ENCODE results near the gene GALNT12. TPM values are rescaled to one million over a fixed set of nuclear protein-coding genes. Genes with fewer than 3 reads are reported as not detected.

The GALNT12 gene
- total RNA-seq, 2 donors from 2014 or later = 9.0 to 10.2 TPM

GRCh38 chr9:98860871-98861293, 53.4 kb downstream of the GALNT12 start:
- H3K4me1 ChIP-seq (replicated peaks) = no peaks in the 10 kb centered on the region
- WGBS = 17% methylated on average over 5 of the region's 5 CpGs
- H3K9me3 ChIP-seq = no peaks in the 10 kb centered on the region
- intact Hi-C loops (cut with DNase I) = loop anchor here (2.0 to 5.0 kb wide), 2 partner anchors 138 to 281 kb away; no protein-coding TSS in a partner anchor
- no peaks in the 10 kb centered on the region for H3K36me3 ChIP-seq
- DNase-seq (ENCODE audit: low spot score) = no peak
- no peak for TF ChIP-seq POLR2A (IDR thresholded peaks at IDR 0.05)
- TF ChIP-seq, protein P1, sequence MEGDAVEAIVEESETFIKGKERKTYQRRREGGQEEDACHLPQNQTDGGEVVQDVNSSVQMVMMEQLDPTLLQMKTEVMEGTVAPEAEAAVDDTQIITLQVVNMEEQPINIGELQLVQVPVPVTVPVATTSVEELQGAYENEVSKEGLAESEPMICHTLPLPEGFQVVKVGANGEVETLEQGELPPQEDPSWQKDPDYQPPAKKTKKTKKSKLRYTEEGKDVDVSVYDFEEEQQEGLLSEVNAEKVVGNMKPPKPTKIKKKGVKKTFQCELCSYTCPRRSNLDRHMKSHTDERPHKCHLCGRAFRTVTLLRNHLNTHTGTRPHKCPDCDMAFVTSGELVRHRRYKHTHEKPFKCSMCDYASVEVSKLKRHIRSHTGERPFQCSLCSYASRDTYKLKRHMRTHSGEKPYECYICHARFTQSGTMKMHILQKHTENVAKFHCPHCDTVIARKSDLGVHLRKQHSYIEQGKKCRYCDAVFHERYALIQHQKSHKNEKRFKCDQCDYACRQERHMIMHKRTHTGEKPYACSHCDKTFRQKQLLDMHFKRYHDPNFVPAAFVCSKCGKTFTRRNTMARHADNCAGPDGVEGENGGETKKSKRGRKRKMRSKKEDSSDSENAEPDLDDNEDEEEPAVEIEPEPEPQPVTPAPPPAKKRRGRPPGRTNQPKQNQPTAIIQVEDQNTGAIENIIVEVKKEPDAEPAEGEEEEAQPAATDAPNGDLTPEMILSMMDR (IDR thresholded peaks at IDR 0.05) = peak in 2 of 4 experiments; percentile 23 to 46
- peak; percentile 16 for TF ChIP-seq POLR2AphosphoS5 (IDR thresholded peaks at IDR 0.05)
- peak overlapping the region in 1 of 2 donors; percentile 5 for H3K27ac ChIP-seq
- no peak overlapping the region for H3K4me3 ChIP-seq
- no peaks in the 10 kb centered on the region for H3K27me3 ChIP-seq (replicated peaks; ENCODE audit: insufficient read depth)

DNA sequence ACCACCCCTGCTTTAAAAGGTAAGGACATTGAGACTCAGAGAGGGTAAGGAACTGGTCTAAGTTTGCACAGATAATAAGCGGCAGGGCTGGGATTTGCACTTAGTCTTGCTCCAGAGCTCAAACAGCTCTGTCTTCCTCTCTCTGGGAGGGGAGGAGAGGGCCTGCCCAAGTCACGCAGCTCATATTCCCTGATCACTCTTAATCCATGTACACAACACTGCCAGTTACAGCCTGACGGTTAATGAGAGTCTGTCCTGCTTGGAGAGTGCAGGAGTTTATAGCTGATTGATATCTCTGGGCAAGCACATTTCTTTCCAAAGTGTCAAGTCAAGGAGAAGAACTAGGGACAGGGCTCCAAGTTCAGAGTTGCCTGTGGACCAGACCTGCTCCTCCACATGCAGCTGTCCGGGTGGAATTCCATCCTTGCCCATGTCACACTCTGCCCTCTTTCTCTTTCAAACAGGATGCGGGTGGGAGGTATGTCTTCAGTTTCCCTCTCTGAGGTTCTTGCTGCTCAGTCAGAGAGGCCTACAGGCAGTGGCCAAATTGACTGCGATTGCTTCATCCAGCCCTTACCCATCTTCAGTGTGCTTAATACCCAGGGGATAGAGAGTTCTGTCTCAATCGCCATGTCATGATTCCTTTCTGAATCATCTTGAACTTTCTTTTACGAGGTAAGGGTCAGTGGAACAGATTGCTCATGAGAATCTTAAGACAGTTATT, 54.5 kb downstream of the GALNT12 start:
- Histone ChIP-seq H3K27me3 (replicated peaks; ENCODE audit: insufficient read depth) (no peaks in the 10 kb centered on the region), H3K27ac (peak overlapping the region in 1 of 2 donors; percentile 27), H3K9me3 (no peaks in the 10 kb centered on the region), H3K4me3 (no peak overlapping the region), H3K4me1 (replicated peaks) (no peaks in the 10 kb centered on the region), H3K36me3 (no peaks in the 10 kb centered on the region)
- no peak for DNase-seq (ENCODE audit: low spot score)
- WGBS = 35% methylated on average over 8 of the region's 8 CpGs
- intact Hi-C loops (cut with DNase I) = loop anchor here (2.0 to 5.0 kb wide), 2 partner anchors 137 to 280 kb away; no protein-coding TSS in a partner anchor
- no peak for TF ChIP-seq POLR2A (IDR thresholded peaks at IDR 0.05)
- TF ChIP-seq POLR2AphosphoS5 (IDR thresholded peaks at IDR 0.05) = no peak
- TF ChIP-seq, protein P1 (IDR thresholded peaks at IDR 0.05) = no peak

DNA sequence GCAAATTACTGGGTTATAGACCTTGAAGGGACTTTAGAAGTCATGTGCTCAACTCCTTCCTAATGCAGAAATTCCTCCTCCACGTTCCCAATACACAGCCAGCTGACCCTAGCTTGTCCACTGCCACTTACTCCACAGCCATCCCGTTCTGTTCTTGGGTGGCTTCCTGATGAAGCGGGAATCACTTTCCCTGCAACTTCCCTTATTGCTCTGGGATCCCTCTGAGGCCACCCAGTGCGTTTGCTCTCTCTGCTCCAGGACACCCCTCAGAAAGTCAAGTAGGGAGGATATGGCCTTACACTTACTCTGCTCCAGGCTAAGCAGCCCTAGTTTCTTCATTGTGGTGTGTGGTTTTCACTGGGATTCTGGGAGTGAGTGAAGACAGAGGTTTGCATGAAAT, 55.5 kb downstream of the GALNT12 start:
- H3K27ac ChIP-seq = no peak overlapping the region
- no peaks in the 10 kb centered on the region for H3K4me1 ChIP-seq (replicated peaks)
- no peaks in the 10 kb centered on the region for H3K9me3 ChIP-seq
- WGBS = 72% methylated on average over 4 of the region's 4 CpGs
- no peaks in the 10 kb centered on the region for H3K27me3 ChIP-seq (replicated peaks; ENCODE audit: insufficient read depth)
- H3K36me3 ChIP-seq = no peaks in the 10 kb centered on the region
- intact Hi-C loops (cut with DNase I) = loop anchor here (5.0 kb wide), 1 partner anchor 279 kb away; no protein-coding TSS in a partner anchor
- TF ChIP-seq, protein P1 (IDR thresholded peaks at IDR 0.05) = no peak
- no peak for TF ChIP-seq POLR2AphosphoS5 (IDR thresholded peaks at IDR 0.05)
- no peak for TF ChIP-seq POLR2A (IDR thresholded peaks at IDR 0.05)
- H3K4me3 ChIP-seq = no peak overlapping the region
- DNase-seq (ENCODE audit: low spot score) = no peak

- Histone ChIP-seq H3K9me3 (no peaks in the 10 kb centered on the region), H3K27ac (peak overlapping the region in 1 of 2 donors; percentile 23), H3K36me3 (no peaks in the 10 kb centered on the region), H3K27me3 (replicated peaks; ENCODE audit: insufficient read depth) (no peaks in the 10 kb centered on the region), H3K4me3 (no peak overlapping the region), H3K4me1 (replicated peaks) (no peaks in the 10 kb centered on the region)
- TF ChIP-seq POLR2AphosphoS5 (IDR thresholded peaks at IDR 0.05) = no peak
- DNase-seq (ENCODE audit: low spot score) = no peak
- 76% methylated on average over 7 of the region's 7 CpGs for whole genome bisulfite sequencing
- intact Hi-C loops (cut with DNase I) = loop anchor here (5.0 kb wide), 1 partner anchor 278 kb away; no protein-coding TSS in a partner anchor
Observed at GRCh38 chr9:98864281-98865174, 57.1 kb downstream of the GALNT12 start.

DNA sequence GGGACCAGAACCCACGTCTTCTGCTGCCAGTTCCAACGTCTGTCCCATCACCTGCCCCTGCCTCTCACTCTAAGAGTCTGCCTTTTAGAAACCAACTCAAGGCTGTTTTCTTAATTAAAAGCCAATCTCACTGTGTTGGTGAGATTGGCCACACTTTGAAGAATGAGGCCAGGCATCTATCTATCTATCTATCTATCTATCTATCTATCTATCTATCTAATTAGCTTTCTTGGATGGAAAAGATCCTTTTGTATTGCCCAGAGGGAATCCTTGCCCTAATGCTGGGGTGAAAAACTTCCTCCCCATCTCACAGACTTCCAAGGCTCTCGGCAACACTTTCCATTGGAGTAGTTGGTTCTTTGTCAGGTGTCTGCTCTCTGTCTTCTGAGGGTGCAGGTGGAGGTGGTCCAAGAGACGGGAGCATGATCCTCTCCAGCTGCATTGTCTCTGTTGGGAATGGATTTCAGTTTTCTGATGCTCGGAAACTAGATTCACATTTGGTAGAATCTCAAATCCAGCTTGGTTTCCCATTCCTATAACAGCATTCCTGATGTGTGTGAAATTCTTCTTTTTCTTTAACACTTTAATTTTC, 57.9 kb downstream of the GALNT12 start:
- no peak for DNase-seq (ENCODE audit: low spot score)
- Histone ChIP-seq H3K9me3 (no peaks in the 10 kb centered on the region), H3K4me1 (replicated peaks) (no peaks in the 10 kb centered on the region), H3K27ac (no peak overlapping the region), H3K36me3 (no peaks in the 10 kb centered on the region), H3K4me3 (no peak overlapping the region), H3K27me3 (replicated peaks; ENCODE audit: insufficient read depth) (no peaks in the 10 kb centered on the region)
- TF ChIP-seq POLR2AphosphoS5 (IDR thresholded peaks at IDR 0.05) = no peak
- 87% methylated on average over 5 of the region's 5 CpGs for WGBS
- intact Hi-C loops (cut with DNase I) = no loop called here

Data from prostate gland (tissue), 2 donors.